ENCODE results near the gene HOXC9. TPM values are rescaled to one million over a fixed set of nuclear protein-coding genes. Genes with fewer than 3 reads are reported as not detected.

The HOXC9 gene
- polyA plus RNA-seq, 1 donor from 2014 or later = not detected

DNA sequence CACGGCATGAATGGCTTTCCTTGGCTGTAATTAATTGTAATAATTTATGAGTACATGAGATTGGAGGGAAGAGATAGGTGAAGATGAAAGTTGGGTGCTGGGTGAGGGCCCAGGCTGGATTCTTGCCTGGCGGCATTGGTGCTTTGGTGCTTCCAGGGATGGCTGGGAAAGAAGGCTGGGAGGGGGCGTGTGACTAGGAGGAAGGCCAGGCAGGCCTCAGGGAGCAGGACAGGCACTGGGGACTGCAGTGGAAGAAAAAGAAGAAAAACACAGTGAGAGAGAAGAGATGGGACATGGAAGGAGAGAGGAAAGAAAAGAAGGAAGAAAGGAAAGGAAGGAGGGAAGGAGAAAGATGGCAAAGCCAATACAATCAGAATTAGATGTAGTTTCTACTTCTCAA lies 3.7 kb downstream of the HOXC9 start:
- Mint-ChIP-seq H3K27me3 (peaks cover 74% of the 10 kb centered on the region), H3K4me1 (peaks cover 4 to 16% (median 5%) of the 10 kb centered on the region in 3 donors), H3K4me3 (peak overlapping the region in 3 of 4 donors; percentile 55 to 77 (median 66)), H3K9me3 (no peaks in the 10 kb centered on the region), H3K27ac (peak overlapping the region; percentile 35 to 89 (median 81)), H3K36me3 (no peaks in the 10 kb centered on the region)

DNA sequence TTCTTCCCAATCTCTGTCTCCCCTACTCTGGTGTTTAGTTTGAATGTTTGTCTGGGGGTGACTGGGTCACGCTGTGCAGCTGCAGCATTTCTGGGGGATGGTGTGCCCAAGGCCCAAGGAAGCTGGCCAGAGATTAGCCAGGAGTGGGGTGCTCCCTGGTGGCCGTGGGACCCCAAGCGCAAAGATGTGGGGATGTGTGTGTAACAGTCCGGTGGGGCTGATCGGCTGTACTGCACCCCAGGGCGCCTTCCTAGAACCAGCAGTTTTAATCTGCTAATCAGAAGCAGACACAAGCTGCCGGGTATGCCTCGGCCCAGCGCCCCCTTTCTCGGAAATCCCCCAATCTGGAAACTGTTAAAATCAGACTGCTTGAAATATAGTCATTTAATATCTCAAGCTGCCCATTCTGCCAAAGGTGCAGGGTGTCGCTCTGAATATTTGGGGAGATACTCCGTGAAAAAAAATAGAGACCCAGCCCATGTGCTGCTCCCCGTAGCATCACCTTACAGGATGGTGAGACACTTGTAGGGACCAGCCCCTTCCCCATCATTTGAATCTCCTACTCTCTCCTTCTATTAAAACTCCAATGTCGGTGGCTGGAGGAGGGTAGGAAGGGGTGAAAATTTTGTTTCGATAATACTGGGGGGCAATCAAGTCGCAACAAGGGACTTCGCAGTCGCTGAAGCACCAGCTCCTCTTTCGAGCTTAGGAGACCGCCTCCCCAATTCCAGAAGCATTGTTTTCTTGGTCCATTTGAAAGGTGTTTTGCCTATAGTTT lies 4.3 kb downstream of the HOXC9 start:
- Mint-ChIP-seq H3K4me3 (no peak overlapping the region), H3K4me1 (peaks cover 6 to 17% (median 6%) of the 10 kb centered on the region in 3 donors), H3K9me3 (peaks cover 0 to 1% (median 0%) of the 10 kb centered on the region in 3 donors), H3K27me3 (peaks cover 74% of the 10 kb centered on the region), H3K36me3 (no peaks in the 10 kb centered on the region), H3K27ac (peak overlapping the region; percentile 81 to 89 (median 85))

DNA sequence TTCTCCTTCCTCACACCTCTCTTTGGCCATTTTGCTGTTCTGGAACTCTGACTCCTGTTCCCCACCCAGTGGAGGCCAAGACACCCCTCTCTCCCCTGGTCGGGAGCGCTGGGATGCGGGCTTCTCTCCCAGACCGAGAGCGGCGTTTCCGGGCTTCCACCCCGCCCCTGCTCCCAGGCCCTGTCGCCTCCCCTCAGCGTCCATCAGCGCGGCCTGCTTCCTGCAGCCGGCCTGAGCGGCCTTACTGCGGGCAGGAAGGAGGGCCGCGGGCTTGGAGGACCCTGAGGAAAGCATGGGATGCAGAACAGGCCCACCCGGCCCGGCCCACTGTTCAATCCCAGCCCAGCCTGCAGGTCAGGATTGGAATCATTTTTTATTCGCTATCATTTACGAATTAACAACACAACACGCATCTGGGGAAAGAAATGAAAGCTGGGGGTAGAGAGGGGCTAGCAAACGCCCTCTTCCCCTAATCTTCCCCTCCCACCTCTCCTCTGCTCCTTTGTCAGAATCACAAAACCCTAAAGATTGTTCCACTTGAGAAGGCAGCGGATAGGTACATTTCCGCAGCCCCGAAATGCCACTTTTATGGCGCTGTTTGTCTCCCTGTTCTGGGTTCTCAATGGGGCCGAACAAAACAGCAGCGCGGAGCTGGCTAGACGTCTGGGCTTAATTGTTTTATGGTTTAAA lies 5.0 kb downstream of the HOXC9 start:
- Mint-ChIP-seq H3K36me3 (no peaks in the 10 kb centered on the region), H3K9me3 (peaks cover 0 to 4% (median 0%) of the 10 kb centered on the region in 3 donors), H3K27me3 (peaks cover 80% of the 10 kb centered on the region), H3K4me3 (peak overlapping the region in 1 of 4 donors; percentile 94), H3K4me1 (peaks cover 8 to 20% (median 9%) of the 10 kb centered on the region in 3 donors), H3K27ac (peak overlapping the region; percentile 84 to 97 (median 85))

DNA sequence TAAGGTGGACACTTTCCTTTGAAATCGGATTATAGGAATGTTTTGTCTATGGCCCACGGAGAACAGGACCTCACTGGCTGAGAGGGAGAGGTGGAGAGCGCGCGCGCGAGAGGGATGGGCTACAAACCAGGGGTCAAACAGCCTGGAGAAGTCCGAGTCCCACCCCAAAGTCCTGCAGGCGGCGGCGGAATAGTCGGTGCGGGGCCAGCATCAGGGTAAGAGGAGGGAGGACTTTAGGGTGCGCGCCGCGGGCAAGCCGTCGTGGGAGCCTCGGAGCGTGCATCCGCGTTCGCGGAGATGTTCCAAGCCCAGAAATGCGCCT lies 5.5 kb downstream of the HOXC9 start:
- H3K27me3 Mint-ChIP-seq = peaks cover 80% of the 10 kb centered on the region
- H3K4me1 Mint-ChIP-seq = peaks cover 8 to 24% (median 9%) of the 10 kb centered on the region in 3 donors
- peak overlapping the region; percentile 84 to 97 (median 85) for H3K27ac Mint-ChIP-seq
- H3K36me3 Mint-ChIP-seq = no peaks in the 10 kb centered on the region
- H3K9me3 Mint-ChIP-seq = peaks cover 0 to 4% (median 0%) of the 10 kb centered on the region in 3 donors
- peak overlapping the region in 2 of 4 donors; percentile 92 to 94 for H3K4me3 Mint-ChIP-seq

DNA sequence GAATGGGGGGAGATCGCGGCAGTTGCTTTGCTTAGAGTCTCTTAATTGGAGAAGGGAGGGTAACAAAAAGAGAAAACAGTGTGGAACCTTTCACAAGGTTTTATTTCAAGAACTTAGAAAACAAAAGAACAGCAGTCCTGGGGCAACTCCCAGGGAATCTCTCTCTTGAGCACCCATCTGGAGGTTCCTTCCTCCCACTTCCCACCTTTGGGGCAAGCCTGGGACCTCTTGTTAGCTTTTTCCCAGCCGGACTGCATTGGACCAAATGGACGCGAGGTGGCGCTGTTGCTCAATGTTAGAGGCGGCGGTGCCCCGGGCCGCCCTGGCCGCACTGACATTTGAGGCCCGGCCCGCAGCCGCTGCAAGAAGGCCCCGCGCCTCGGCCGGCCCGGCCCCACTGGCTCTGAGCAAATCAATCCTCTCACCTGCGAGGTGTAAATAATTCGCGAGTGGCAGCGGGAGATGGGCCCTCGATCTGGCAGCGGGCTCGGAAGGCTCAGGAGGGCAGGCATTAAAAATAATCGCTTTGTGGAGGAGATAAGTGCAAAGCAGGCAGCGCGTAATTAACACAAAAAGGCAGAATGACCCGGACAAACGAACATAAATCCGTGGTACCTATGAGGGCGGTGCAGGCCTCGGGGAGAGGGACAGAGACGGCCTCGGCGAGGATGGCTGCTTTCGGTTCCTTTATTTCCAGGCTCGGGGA lies 6.0 kb downstream of the HOXC9 start:
- Mint-ChIP-seq H3K27ac (peak overlapping the region; percentile 84 to 97 (median 85)), H3K27me3 (peaks cover 79% of the 10 kb centered on the region), H3K4me3 (peak overlapping the region; percentile 73 to 94 (median 93)), H3K4me1 (peaks cover 9 to 26% (median 9%) of the 10 kb centered on the region in 3 donors), H3K36me3 (no peaks in the 10 kb centered on the region), H3K9me3 (peaks cover 0 to 4% (median 0%) of the 10 kb centered on the region in 3 donors)

DNA sequence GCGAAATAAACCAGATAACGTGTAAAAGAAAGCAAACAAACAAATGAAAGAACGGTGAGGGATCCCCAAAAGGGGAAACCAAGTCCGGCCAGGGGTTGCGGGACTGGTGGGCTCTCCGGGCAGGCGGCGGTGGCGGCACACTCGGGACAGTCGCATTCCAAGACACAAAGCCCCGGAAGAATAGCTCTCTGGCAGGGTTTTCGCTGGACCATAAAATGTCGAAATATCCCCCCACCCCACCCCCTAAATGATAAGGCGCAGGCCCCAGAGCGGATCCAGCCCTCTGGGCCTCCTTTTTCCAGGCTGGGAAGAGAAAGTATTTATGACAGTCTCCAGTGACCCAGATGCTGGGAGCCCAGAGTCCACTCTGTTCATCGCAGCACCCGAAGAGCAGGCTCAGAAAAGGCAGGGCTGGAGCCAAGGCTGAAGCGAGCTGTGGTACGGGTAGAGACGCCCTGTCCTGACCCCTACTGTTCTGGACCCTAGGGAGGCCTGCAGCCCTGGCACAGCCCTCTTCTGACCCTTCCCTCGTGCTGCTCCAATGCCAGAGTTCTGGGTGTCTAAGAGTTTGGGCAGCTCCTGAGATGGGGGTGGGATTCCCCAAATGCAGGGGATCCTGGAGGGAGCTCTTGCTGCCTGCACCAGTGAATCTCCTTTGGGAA lies 6.7 kb downstream of the HOXC9 start:
- Mint-ChIP-seq H3K9me3 (peaks cover 0 to 4% (median 0%) of the 10 kb centered on the region in 3 donors), H3K27ac (peak overlapping the region in 2 of 3 donors; percentile 84 to 97), H3K4me1 (peaks cover 9 to 32% (median 15%) of the 10 kb centered on the region in 3 donors), H3K36me3 (peaks cover 1% of the 10 kb centered on the region), H3K4me3 (peak overlapping the region; percentile 73 to 94 (median 93)), H3K27me3 (peaks cover 81% of the 10 kb centered on the region)

DNA sequence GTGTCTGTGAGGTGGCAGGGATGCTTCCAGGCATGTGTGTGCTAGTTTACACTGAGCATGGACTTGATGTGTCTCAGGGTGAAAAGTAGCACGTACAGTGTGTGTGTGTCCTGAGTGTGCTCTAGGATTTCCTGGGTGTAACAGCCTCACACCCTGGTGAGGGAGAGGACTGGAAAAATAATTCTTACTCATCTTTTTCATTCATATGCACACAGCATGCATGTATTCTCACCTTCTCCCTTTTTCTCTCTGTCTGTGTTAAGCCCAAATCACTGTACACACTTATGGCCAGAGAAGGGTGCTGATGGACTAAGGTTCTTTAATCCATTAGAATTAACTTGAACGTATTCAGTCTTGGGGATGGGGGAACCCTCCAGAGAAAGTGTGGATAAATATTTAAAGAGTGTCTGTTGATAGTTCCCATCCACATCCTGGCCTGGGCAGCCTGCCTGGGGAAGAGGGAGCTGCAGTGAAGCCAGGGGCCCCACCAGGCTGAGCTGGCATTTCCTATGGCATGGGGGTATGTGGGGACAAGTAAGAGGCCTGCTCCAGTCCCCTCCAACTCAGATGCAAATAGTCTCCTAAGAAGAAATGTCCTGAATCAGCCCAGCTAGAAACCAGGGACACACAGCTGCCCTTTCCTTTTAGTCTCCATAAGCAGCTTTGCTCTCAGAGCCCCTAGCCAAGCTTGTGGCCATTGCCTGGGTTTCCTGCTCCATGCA lies 7.7 kb downstream of the HOXC9 start:
- peaks cover 1% of the 10 kb centered on the region for H3K36me3 Mint-ChIP-seq
- H3K9me3 Mint-ChIP-seq = peaks cover 0 to 4% (median 0%) of the 10 kb centered on the region in 3 donors
- peaks cover 9 to 38% (median 15%) of the 10 kb centered on the region in 3 donors for H3K4me1 Mint-ChIP-seq
- H3K27me3 Mint-ChIP-seq = peaks cover 75% of the 10 kb centered on the region
- H3K4me3 Mint-ChIP-seq = peak overlapping the region in 2 of 4 donors; percentile 52 to 94
- peak overlapping the region; percentile 78 to 97 (median 80) for H3K27ac Mint-ChIP-seq

DNA sequence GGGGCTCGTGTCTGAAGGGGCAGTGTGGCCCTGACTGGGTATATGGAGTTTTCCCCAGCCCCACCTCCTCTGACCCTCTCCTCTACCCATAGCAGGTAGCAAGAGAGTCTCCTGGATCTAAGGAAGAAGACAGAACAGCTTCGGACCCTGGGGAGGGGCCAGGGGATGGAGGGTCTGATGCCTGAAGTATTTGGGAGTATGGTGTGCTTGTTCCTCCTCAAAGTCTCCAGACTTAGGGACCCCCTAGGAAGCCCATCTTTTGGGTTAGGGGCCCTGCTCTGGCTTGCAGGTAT lies 8.2 kb downstream of the HOXC9 start:
- Mint-ChIP-seq H3K4me1 (peaks cover 9 to 38% (median 15%) of the 10 kb centered on the region in 3 donors), H3K4me3 (peak overlapping the region in 3 of 4 donors; percentile 35 to 83 (median 52)), H3K27me3 (peaks cover 75% of the 10 kb centered on the region), H3K36me3 (peaks cover 1% of the 10 kb centered on the region), H3K9me3 (peaks cover 0 to 4% (median 0%) of the 10 kb centered on the region in 3 donors), H3K27ac (peak overlapping the region in 2 of 3 donors; percentile 80 to 97)

DNA sequence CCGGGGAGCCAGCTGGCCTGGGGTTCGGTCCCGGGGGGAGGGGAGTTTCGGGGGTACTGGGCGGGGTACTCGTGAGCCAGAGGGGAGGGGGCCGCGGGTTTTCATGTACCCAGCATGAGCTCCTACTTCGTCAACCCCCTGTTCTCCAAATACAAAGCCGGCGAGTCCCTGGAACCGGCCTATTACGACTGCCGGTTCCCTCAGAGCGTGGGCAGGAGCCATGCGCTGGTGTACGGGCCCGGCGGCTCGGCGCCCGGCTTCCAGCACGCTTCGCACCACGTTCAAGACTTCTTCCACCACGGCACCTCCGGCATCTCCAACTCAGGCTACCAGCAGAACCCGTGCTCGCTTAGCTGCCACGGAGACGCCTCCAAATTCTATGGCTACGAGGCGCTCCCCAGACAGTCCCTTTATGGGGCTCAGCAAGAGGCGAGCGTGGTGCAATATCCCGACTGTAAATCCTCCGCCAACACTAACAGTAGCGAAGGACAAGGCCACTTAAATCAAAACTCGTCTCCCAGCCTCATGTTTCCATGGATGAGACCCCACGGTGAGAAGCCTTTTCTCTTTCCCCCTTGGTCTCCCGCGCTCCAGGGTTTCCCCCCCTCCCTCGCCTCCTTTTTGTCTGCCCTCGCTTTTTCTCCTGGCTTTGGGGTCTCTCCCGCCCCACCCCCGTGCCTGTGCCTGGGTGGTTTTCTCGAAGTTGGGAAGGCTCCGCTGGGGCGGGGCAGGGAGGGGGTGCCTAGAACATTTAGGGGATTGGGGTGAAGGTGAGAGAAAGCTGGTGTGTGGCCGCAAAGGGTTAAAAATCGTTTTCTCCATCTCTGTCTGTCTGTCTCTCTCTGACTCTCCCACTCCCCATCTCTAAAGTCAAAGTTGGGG lies 9.5 kb downstream of the HOXC9 start:
- Mint-ChIP-seq H3K36me3 (peaks cover 1% of the 10 kb centered on the region), H3K4me3 (peak overlapping the region; percentile 67 to 89 (median 76)), H3K27ac (peak overlapping the region in 2 of 3 donors; percentile 78 to 93), H3K9me3 (peaks cover 0 to 4% (median 0%) of the 10 kb centered on the region in 3 donors), H3K27me3 (peaks cover 71% of the 10 kb centered on the region), H3K4me1 (peaks cover 8 to 38% (median 15%) of the 10 kb centered on the region in 3 donors)

DNA sequence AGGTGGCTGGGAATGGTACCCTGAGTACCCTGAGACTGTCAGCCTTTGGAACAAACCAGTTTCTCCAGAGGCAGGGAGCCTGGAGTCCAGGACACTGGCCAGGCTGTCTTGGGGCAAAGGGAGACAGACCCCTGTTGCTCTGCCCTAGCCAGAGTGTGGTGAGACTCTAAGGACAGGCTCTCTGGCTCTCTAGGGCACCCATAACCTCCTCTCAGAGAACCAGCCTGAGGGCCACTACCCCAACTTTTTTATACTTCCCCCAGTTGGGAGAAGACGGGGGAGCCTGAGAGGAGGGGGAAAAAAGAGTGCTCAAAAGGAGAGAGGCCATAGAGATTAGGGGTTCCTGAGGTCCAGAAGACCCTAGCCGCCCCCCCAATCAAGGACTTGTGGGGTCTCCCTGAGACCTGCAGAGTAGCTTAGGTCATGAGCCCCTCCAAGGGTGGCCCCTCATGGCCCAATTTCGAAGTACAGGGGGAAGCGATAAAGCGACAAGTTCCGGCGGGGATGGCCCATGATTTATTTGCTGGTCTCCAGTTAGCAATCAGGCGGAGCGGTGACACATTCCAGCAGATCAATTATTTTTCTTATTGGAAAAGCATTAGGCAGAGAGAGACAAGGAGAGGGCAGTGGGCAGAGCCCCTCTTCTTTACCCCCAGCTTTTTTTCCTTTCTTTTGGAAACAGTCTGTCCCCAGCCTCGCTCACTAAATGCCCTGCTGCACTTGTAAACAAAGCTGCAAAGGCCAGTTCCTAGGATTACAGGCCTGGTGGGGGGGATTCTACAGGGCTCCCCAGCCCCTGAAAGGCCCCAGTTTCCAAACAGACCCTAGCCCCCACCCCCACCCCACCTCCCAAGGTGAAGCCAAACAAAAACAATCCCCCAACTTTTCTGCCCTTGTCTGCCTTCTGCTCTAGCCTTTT lies 10.4 kb downstream of the HOXC9 start:
- Mint-ChIP-seq H3K27ac (peak overlapping the region in 1 of 3 donors; percentile 93), H3K4me1 (peaks cover 10 to 45% (median 17%) of the 10 kb centered on the region in 3 donors), H3K4me3 (peak overlapping the region in 2 of 4 donors; percentile 17 to 63), H3K36me3 (peaks cover 1% of the 10 kb centered on the region), H3K27me3 (peaks cover 75% of the 10 kb centered on the region), H3K9me3 (peaks cover 0 to 4% (median 0%) of the 10 kb centered on the region in 3 donors)

DNA sequence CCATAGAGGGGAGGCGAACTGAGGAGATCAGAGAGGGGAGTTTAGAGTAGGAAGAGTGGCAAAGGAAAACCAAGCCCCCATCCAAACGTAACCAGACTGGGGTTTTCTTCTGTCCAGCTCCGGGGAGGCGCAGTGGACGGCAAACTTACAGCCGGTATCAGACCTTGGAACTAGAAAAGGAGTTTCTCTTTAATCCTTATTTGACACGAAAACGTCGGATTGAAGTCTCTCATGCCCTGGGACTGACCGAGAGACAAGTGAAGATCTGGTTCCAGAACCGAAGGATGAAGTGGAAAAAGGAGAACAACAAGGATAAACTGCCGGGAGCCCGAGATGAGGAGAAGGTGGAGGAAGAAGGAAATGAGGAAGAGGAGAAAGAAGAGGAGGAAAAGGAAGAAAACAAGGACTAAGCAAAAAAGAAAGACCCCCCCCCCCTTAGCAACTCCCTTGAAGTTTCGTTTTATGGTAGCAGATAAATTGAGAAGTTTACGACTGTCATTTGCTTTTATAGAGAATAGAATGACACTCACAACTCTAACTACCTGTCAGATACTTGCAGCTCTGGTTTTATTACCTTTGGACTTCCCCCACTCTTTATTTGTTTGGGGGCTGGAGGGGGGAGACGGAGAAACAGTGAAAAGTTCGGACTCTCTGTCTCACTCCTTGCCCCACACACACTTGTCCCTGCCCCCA lies 11.2 kb downstream of the HOXC9 start:
- Mint-ChIP-seq H3K27ac (peak overlapping the region in 2 of 3 donors; percentile 18 to 47), H3K4me1 (peaks cover 10 to 41% (median 17%) of the 10 kb centered on the region in 3 donors), H3K27me3 (peaks cover 71% of the 10 kb centered on the region), H3K4me3 (peak overlapping the region in 3 of 4 donors; percentile 4 to 41 (median 4)), H3K36me3 (peaks cover 1% of the 10 kb centered on the region), H3K9me3 (peaks cover 0 to 4% (median 0%) of the 10 kb centered on the region in 3 donors)

Data from IgD-negative memory B cell (primary cell).